Endothelial cell of umbilical vein (primary cell): Measurements from ENCODE around the gene CHP1. TPM values are rescaled to one million over a fixed set of nuclear protein-coding genes. Genes with fewer than 3 reads are reported as not detected.
A peak's percentile ranks its signal among the peaks of the same experiment; 100 is the strongest.

Experiments
- Bru-seq: library from RNA; stranded (reverse); fragments of 400-500 nt; gene quantifications from one replicate; lab custom pipeline; 2021; lab: Mats Ljungman, UMichigan
- BruChase-seq, 2 experiments: library from RNA; stranded (reverse); fragments of 400-500 nt; gene quantifications; one replicate each; lab custom pipeline; 2021; lab: Mats Ljungman, UMichigan
- BruUV-seq: library from RNA; stranded (reverse); fragments of 400-500 nt; replicated peaks from 2 replicates; lab custom pipeline; 2021; lab: Mats Ljungman, UMichigan
- CTCF ChIA-PET: fragments of 300-600, 350-600 bp; sonication (Branson Sonifier 250); formaldehyde crosslinking; loops from one replicate; lab custom pipeline; 2021; ENCODE audit warnings: antibody characterized with exemption, inconsistent platforms; lab: Charles Lee
- POLR2A ChIA-PET: fragments of 300-600, 350-600 bp; sonication (Branson Sonifier 250); formaldehyde crosslinking; loops from one replicate; lab custom pipeline; 2021; ENCODE audit warnings: antibody characterized with exemption, inconsistent platforms; lab: Charles Lee
- DNase-seq: peaks from one replicate; pipeline ENCODE4 v3.0.0-alpha.2; 2011; ENCODE audit warnings: low read depth, low spot score
- FAIRE-seq: peaks from 2 replicates; lab custom pipeline; 2011; peaks lifted over from hg19 to GRCh38; lab: Jason Lieb, UNC
- H2AFZ ChIP-seq: 2 replicates; pipeline ENCODE4 v1.6.0; 2012; ENCODE audit warnings: low read depth, low read length, control low read depth, inconsistent platforms
- H3K27ac ChIP-seq: 2 replicates; pipeline ENCODE4 v1.5.1; 2011; ENCODE audit warnings: low read depth, mild to moderate bottlenecking, control low read depth, low read length, moderate library complexity; ENCODE audit not compliant: insufficient read depth
- H3K27me3 ChIP-seq, 2 experiments: 2 replicates each; pipeline versions ENCODE4 v1.6.0 to v1.6.1; 2011; ENCODE audit warnings: low read length in 2 of 2, mixed read lengths in 1 of 2; ENCODE audit not compliant: control insufficient read depth in 2 of 2, insufficient read depth in 2 of 2
- H3K36me3 ChIP-seq, 2 experiments: 2 replicates in 1 of 2; 3 replicates in 1 of 2; pipeline ENCODE4 v1.5.1; 2011; ENCODE audit warnings: low read length in 2 of 2, mild to moderate bottlenecking in 1 of 2, moderate library complexity in 1 of 2; ENCODE audit not compliant: control insufficient read depth in 2 of 2, insufficient read depth in 2 of 2; ENCODE audit errors: extremely low read depth in 1 of 2
- H3K4me1 ChIP-seq: 3 replicates; pipeline ENCODE4 v1.5.1; 2011; ENCODE audit warnings: mild to moderate bottlenecking, low read length; ENCODE audit not compliant: control insufficient read depth, insufficient read depth; ENCODE audit errors: extremely low read depth
- H3K4me2 ChIP-seq: 2 replicates; pipeline ENCODE4 v1.6.1; 2011; ENCODE audit warnings: low read length, control low read depth, mixed read lengths; ENCODE audit not compliant: insufficient read depth
- H3K4me3 ChIP-seq, 3 experiments: fragments of 200-600 bp in 1 of 3; sonication (generic), shearing (Covaris generic) in 1 of 3; replicated peaks in 1 of 3; 2 replicates each; pipeline ENCODE4 v1.5.1; 2011 to 2016; ENCODE audit warnings: control low read depth in 3 of 3, low read length in 3 of 3, mild to moderate bottlenecking in 2 of 3, inconsistent platforms in 1 of 3, low read depth in 1 of 3, moderate library complexity in 1 of 3; ENCODE audit not compliant: insufficient read depth in 1 of 3
- H3K79me2 ChIP-seq: 2 replicates; pipeline ENCODE4 v1.6.0; 2012; ENCODE audit warnings: low read length, inconsistent platforms; ENCODE audit not compliant: control insufficient read depth, insufficient read depth
- H3K9ac ChIP-seq: replicated peaks from 2 replicates; pipeline ENCODE3; 2011; ENCODE audit warnings: low read length, control low read depth; ENCODE audit not compliant: insufficient read depth; ENCODE audit errors: extremely low read depth
- H3K9me1 ChIP-seq: replicated peaks from 3 replicates; pipeline ENCODE4 v1.6.0; 2011; ENCODE audit warnings: mild to moderate bottlenecking, low read length; ENCODE audit not compliant: control insufficient read depth, insufficient read depth; ENCODE audit errors: extremely low read depth
- H3K9me3 ChIP-seq: replicated peaks from 2 replicates; pipeline ENCODE4 v1.5.1; 2012; ENCODE audit warnings: low read length, inconsistent platforms; ENCODE audit not compliant: control insufficient read depth, insufficient read depth
- H4K20me1 ChIP-seq: replicated peaks from 2 replicates; pipeline ENCODE3; 2011; ENCODE audit warnings: mild to moderate bottlenecking, low read length; ENCODE audit not compliant: control insufficient read depth, insufficient read depth; ENCODE audit errors: extremely low read depth
- CTCF ChIP-seq, 2 donors: IDR thresholded peaks; 1 replicate in 1 of 2; 2 replicates in 1 of 2; pipeline ENCODE4 v1.5.1; 2011; ENCODE audit warnings: low read length in 2 of 2, mild to moderate bottlenecking in 2 of 2, moderate library complexity in 2 of 2, control low read depth in 1 of 2, inconsistent platforms in 1 of 2, low read depth in 1 of 2; ENCODE audit not compliant: insufficient read depth in 1 of 2; ENCODE audit errors: extremely low read depth in 1 of 2
- EZH2 ChIP-seq: IDR thresholded peaks from 2 replicates; pipeline ENCODE4 v1.6.1; 2012; ENCODE audit warnings: borderline replicate concordance, low read depth, mild to moderate bottlenecking, moderate library complexity, low read length, inconsistent platforms; ENCODE audit not compliant: severe bottlenecking
- FOS ChIP-seq: IDR thresholded peaks from 2 replicates; pipeline ENCODE4 v1.6.1; 2011; ENCODE audit warnings: mild to moderate bottlenecking, low read length, moderate library complexity, borderline replicate concordance; ENCODE audit not compliant: insufficient read depth
- GATA2 ChIP-seq: IDR thresholded peaks from 2 replicates; pipeline ENCODE4 v1.7.0; 2011; ENCODE audit warnings: low read depth, mild to moderate bottlenecking, moderate library complexity, mixed read lengths, low read length; ENCODE audit not compliant: insufficient read length, insufficient read depth
- JUN ChIP-seq: IDR thresholded peaks from 2 replicates; pipeline ENCODE4 v1.6.1; 2011; ENCODE audit warnings: borderline replicate concordance, low read depth; ENCODE audit not compliant: insufficient read length, insufficient read depth
- MAX ChIP-seq: IDR thresholded peaks from 2 replicates; pipeline ENCODE4 v1.6.1; 2011; ENCODE audit not compliant: insufficient read depth, insufficient read length
- MYC ChIP-seq: IDR thresholded peaks from one replicate; pipeline ENCODE4 v1.6.1; 2011; ENCODE audit warnings: mild to moderate bottlenecking, low read depth, low read length
- POLR2A ChIP-seq: IDR thresholded peaks from 2 replicates; pipeline ENCODE4 v1.6.1; 2012; ENCODE audit warnings: low read depth, mild to moderate bottlenecking, control low read depth, low read length
- POLR2AphosphoS5 ChIP-seq: IDR thresholded peaks from 2 replicates; pipeline ENCODE4 v1.6.1; 2012; ENCODE audit warnings: low read depth, mild to moderate bottlenecking, control low read depth, low read length, moderate library complexity; ENCODE audit not compliant: insufficient read depth
- dilution Hi-C: fragments of 300-500 bp; cut with MboI; formaldehyde crosslinking; loops from one replicate; pipeline ENCODE4 v1.15.0; 2019; ENCODE audit warnings: low sequenced_read_pairs; ENCODE audit not compliant: extremely low pct_ligation_motif_present
- intact Hi-C: fragments of 100-400 bp; cut with micrococcal nuclease; formaldehyde crosslinking; loops from one replicate; pipeline ENCODE4 v1.10.0; 2022
- long read RNA-seq: library from polyadenylated mRNA; stranded (forward); transcript quantifications from one replicate; pipeline ENCODE4 v2.0.0, GENCODE V29; 2021
- polyA minus RNA-seq, 3 experiments: library from RNA; depleted of rRNA, polyadenylated mRNA; stranded (reverse); fragments of >200 nt; gene quantifications; 1 replicate in 1 of 3; 2 replicates in 2 of 3; pipeline ENCODE4 v1.2.3, GENCODE V29; 2011
- polyA plus RNA-seq, 4 experiments: library from polyadenylated mRNA; depleted of rRNA in 3 of 4; stranded (reverse) in 3 of 4; unstranded in 1 of 4; fragments of >200 nt; gene quantifications; 2 replicates each; pipeline versions ENCODE4 v1.2.1 to v1.2.3, GENCODE V29; 2011 to 2012; ENCODE audit warnings: missing spikeins in 1 of 4
- total RNA-seq: library from RNA; stranded (reverse); gene quantifications from 2 replicates; pipeline ENCODE4 v1.2.3, GENCODE V29; 2021

CHP1 gene
- total RNA-seq: 84.4 and 96.2 TPM in 2 replicates
- 42.4 and 49.1 TPM in 2 replicates for polyA plus RNA-seq
- polyA plus RNA-seq (2011; cell fraction: cytosol; rRNA removed): 64.4 and 66.5 TPM in 2 replicates
- polyA plus RNA-seq (2011; cell fraction: nucleus; rRNA removed): 19.9 and 23.1 TPM in 2 replicates
- polyA plus RNA-seq (2012): 70.6 and 74.9 TPM in 2 replicates
- 94.9 and 103 TPM in 2 replicates for polyA minus RNA-seq
- polyA minus RNA-seq (2011; cell fraction: cytosol; rRNA and poly(A)+ RNA removed): 113 TPM
- polyA minus RNA-seq (2011; cell fraction: nucleus; rRNA and poly(A)+ RNA removed): 13.5 and 17.8 TPM in 2 replicates
- Bru-seq, nascent RNA: percentile 62 among the genes with signal in this experiment
- percentile 83 among the genes with signal in this experiment for BruChase-seq, experiment 1, labeled RNA remaining after a 6-hour chase
- BruChase-seq, experiment 2, labeled RNA remaining after a 2-hour chase: percentile 66 among the genes with signal in this experiment
- long read RNA-seq, transcript CHP1-201 (7 exons, 3,329 nt): major isoform, 12 of 27 reads
- long read RNA-seq, partial matches to known transcripts: 1 of 27 reads
- long read RNA-seq, other reads (novel, unspliced or antisense): 14 of 27 reads

GRCh38 chr15:41230650-41231421 lies at the start of gene CHP1, which contains the start of gene EXD1:
TSS of gene CHP1 (plus strand) at chr15:41231268. CDS start at chr15:41231383, 115 bp downstream.
TSS of gene EXD1 (minus strand) at chr15:41230757. CDS start at chr15:41226575, 4,182 bp downstream.
- intact Hi-C loops: loop anchor here (1.0 to 5.0 kb wide), 6 partner anchors 52 to 390 kb away; partner anchors contain the start of genes INO80, NUSAP1 and OIP5
- peak within 1 kb of the TSS; percentile 82 for H3K9ac ChIP-seq
- H3K9me3 ChIP-seq: no peaks in the 10 kb centered on the region
- peak within 1 kb of the TSS; percentile 71 for H3K27ac ChIP-seq
- H3K4me3 ChIP-seq: peak within 1 kb of the TSS; percentile 73 to 96 (median 87)
- peaks cover 15% of the 10 kb centered on the region for H3K4me1 ChIP-seq
- peaks cover 2% of the 10 kb centered on the region for H4K20me1 ChIP-seq
- peak; percentile 98 for DNase-seq
- H3K4me2 ChIP-seq: peak within 1 kb of the TSS; percentile 99
- H3K79me2 ChIP-seq: peaks cover 28% of the 10 kb centered on the region
- TF ChIP-seq FOS (peak; percentile 70), JUN (no peak), POLR2A (peak; percentile 67), GATA2 (no peak), EZH2 (no peak), MAX (peak; percentile 91), CTCF (IDR thresholded peaks at IDR 0.05; ENCODE audit: extremely low read depth in 1 of 2, insufficient read depth in 1 of 2, low read depth in 1 of 2, low read length in 2 of 2) (peak; percentile 93 to 98), MYC (no peak), POLR2AphosphoS5 (peak; percentile 75)
- H3K9me1 ChIP-seq: no peaks in the 10 kb centered on the region
- H2AFZ ChIP-seq: peak within 1 kb of the TSS; percentile 82
- peak; percentile 97 for FAIRE-seq
- H3K36me3 ChIP-seq: no peaks in the 10 kb centered on the region
- H3K27me3 ChIP-seq: no peaks in the 10 kb centered on the region
- ChIA-PET CTCF (interaction anchor here (0.6 to 1.4 kb wide), 12 partner anchors 10 to 373 kb away, joined by 3 to 7 read pairs (median 4); partner anchors contain the start of genes NUSAP1 and OIP5), POLR2A (interaction anchor here (0.6 to 1.2 kb wide), 2 partner anchors 18 to 19 kb away, joined by 3 to 6 read pairs; no protein-coding TSS in a partner anchor)
- no TSS peak for BruUV-seq
- dilution Hi-C loops: no loop called here
